GM18526 (cell line): ENCODE measurements around the gene ACOT7.

Source experiments
- POLR2A ChIP-seq: IDR thresholded peaks from 3 replicates; pipeline ENCODE4 v1.6.1; 2011; ENCODE audit not compliant: insufficient read length; ENCODE audit errors: extremely low read depth

Gene ACOT7

GRCh38 chr1:6424000-6424565 is 30.5 kb upstream of the ACOT7 start:
- no peak for TF ChIP-seq POLR2A

- no peak for TF ChIP-seq POLR2A
Observed at GRCh38 chr1:6423321-6423999, 29.9 kb upstream of the ACOT7 start.

- no peak for TF ChIP-seq POLR2A
Observed at GRCh38 chr1:6421266-6421665, 27.7 kb upstream of the ACOT7 start.

GRCh38 chr1:6420454-6421042 is 27.0 kb upstream of the ACOT7 start:
- no peak for TF ChIP-seq POLR2A

- no peak for TF ChIP-seq POLR2A
Observed at GRCh38 chr1:6419804-6420453, 26.4 kb upstream of the ACOT7 start, which contains the start of gene HES2. HES2 (minus strand) TSS chr1:6419919; CDS start chr1:6419820, 99 bp downstream.

- TF ChIP-seq POLR2A, result no peak
Observed at GRCh38 chr1:6419397-6419803, 25.8 kb upstream of the ACOT7 start.

GRCh38 chr1:6418668-6419396 is 25.3 kb upstream of the ACOT7 start:
- TF ChIP-seq POLR2A, result no peak

GRCh38 chr1:6417961-6418667 is 24.5 kb upstream of the ACOT7 start:
- no peak for TF ChIP-seq POLR2A

GRCh38 chr1:6416906-6417305 is 23.3 kb upstream of the ACOT7 start:
- no peak for TF ChIP-seq POLR2A

- TF ChIP-seq POLR2A, result no peak
Observed at GRCh38 chr1:6416295-6416656, 22.7 kb upstream of the ACOT7 start.

GRCh38 chr1:6414881-6415626 is 21.5 kb upstream of the ACOT7 start:
- no peak for TF ChIP-seq POLR2A

- TF ChIP-seq POLR2A, result no peak
Observed at GRCh38 chr1:6414443-6414844, 20.9 kb upstream of the ACOT7 start.

- no peak for TF ChIP-seq POLR2A
Observed at GRCh38 chr1:6412896-6413295, 19.3 kb upstream of the ACOT7 start.

- TF ChIP-seq POLR2A, result no peak
Observed at GRCh38 chr1:6410248-6410893, 16.8 kb upstream of the ACOT7 start.
